A673 (cell line): Measurements from ENCODE around the gene LTO1. TPM values are rescaled to one million over a fixed set of nuclear protein-coding genes. Genes with fewer than 3 reads are reported as not detected.

Source experiments
- BruUV-seq: library from RNA; stranded (reverse); fragments of 400-500 nt; replicated peaks from 2 replicates; lab custom pipeline; 2021; lab: Mats Ljungman, UMichigan
- CTCF ChIA-PET: fragments of 300-600 bp; sonication (Branson Sonifier 250); formaldehyde crosslinking; loops from one replicate; lab custom pipeline; 2022; ENCODE audit warnings: antibody characterized with exemption; lab: Charles Lee
- POLR2A ChIA-PET: fragments of 300-600 bp; sonication (Branson Sonifier 250); formaldehyde crosslinking; loops from one replicate; lab custom pipeline; 2022; ENCODE audit warnings: antibody characterized with exemption; ENCODE audit not compliant: low non-redundant PET; lab: Charles Lee
- DNase-seq: peaks from one replicate; pipeline ENCODE4 v3.0.0-alpha.2; 2015; ENCODE audit warnings: low spot score
- H3K27ac ChIP-seq: fragments of 200-600 bp; sonication (generic); 2 replicates; pipeline ENCODE4 v1.5.1; 2016; ENCODE audit warnings: mixed run types, low read depth, mild to moderate bottlenecking, mixed read lengths, antibody characterized with exemption, low read length; ENCODE audit not compliant: poor library complexity, severe bottlenecking
- H3K27me3 ChIP-seq: fragments of 200-600 bp; sonication (generic); replicated peaks from 2 replicates; pipeline ENCODE4 v1.6.1; 2017; ENCODE audit warnings: mixed run types, low read depth, mild to moderate bottlenecking, mixed read lengths, antibody characterized with exemption, low read length; ENCODE audit not compliant: insufficient read depth, poor library complexity
- H3K36me3 ChIP-seq: fragments of 200-600 bp; sonication (generic); 2 replicates; pipeline ENCODE4 v1.6.1; 2016; ENCODE audit warnings: mixed run types, mild to moderate bottlenecking, mixed read lengths, antibody characterized with exemption, low read length; ENCODE audit not compliant: insufficient read depth, poor library complexity, severe bottlenecking
- H3K4me1 ChIP-seq: fragments of 200-600 bp; sonication (generic); 2 replicates; pipeline ENCODE4 v1.6.1; 2017; ENCODE audit warnings: mixed run types, mild to moderate bottlenecking, mixed read lengths, antibody characterized with exemption, low read length; ENCODE audit not compliant: insufficient read depth, poor library complexity, severe bottlenecking
- H3K4me3 ChIP-seq: fragments of 200-600 bp; sonication (generic); 2 replicates; pipeline ENCODE4 v1.5.1; 2016; ENCODE audit warnings: low read depth, mixed run types, mild to moderate bottlenecking, mixed read lengths, low read length; ENCODE audit not compliant: poor library complexity, severe bottlenecking
- H3K9me3 ChIP-seq: fragments of 200-600 bp; sonication (generic); 2 replicates; pipeline ENCODE4 v1.6.1; 2016; ENCODE audit warnings: mixed run types, low read depth, mild to moderate bottlenecking, mixed read lengths, antibody characterized with exemption, low read length; ENCODE audit not compliant: poor library complexity, severe bottlenecking
- CTCF ChIP-seq: fragments of 300-800, 200-600 bp; sonication (generic); conservative IDR thresholded peaks from 2 replicates; pipeline ENCODE4 v1.5.1; 2017; ENCODE audit warnings: low read depth, mild to moderate bottlenecking, antibody characterized with exemption, low read length, moderate library complexity, mixed read lengths
- EZH2 ChIP-seq: fragments of 200-600 bp; sonication (generic); IDR thresholded peaks from 2 replicates; pipeline ENCODE4 v1.6.1; 2017; ENCODE audit warnings: borderline replicate concordance, low read depth, mild to moderate bottlenecking, mixed read lengths, antibody characterized with exemption, low read length; ENCODE audit not compliant: poor library complexity, severe bottlenecking
- intact Hi-C: fragments of 100-400 bp; cut with micrococcal nuclease; formaldehyde crosslinking; loops from one replicate; pipeline ENCODE4 v1.10.0; 2022; ENCODE audit not compliant: unreplicated experiment
- total RNA-seq: library from RNA; stranded (reverse); gene quantifications from 2 replicates; pipeline ENCODE4 v1.2.3, GENCODE V29; 2021

The LTO1 gene
- total RNA-seq, 1 experiment from 2014 or later: 56.0 TPM

DNA sequence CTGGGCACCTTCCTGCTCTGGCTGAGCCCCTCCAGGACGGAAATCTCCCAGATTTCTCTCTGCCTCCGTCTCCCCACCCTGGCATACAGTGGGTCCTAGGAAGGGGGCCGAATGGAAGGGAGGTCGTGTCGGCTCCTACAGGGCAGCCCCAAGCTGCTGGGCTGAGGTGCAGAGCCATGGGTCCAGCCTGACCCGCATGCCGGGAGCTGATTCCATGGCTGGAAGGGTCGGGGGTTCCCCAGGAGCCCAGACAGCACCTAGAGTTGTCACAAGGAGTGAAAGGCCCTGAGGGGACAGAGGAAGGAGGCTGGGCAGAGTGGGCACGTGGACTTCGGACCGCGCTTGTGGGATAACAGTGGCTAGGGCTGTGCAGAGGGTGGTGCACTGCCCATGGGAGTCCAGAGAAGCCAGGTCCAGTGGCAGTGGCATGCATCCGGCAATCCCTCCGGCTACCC lies 17.7 kb downstream of the LTO1 start:
- no TSS peak for BruUV-seq
- Histone ChIP-seq H3K27me3 (no peaks in the 10 kb centered on the region), H3K27ac (peak overlapping the region; percentile 49), H3K4me1 (peaks cover 33% of the 10 kb centered on the region), H3K9me3 (no peaks in the 10 kb centered on the region), H3K4me3 (no peak overlapping the region), H3K36me3 (peaks cover 23% of the 10 kb centered on the region)
- ChIA-PET CTCF (interaction anchor here (1.0 kb wide), 1 partner anchor 13 kb away, joined by 4 read pairs; no protein-coding TSS in a partner anchor), POLR2A (interaction anchor here (0.6 kb wide), 1 partner anchor 58 kb away, joined by 3 read pairs; no protein-coding TSS in a partner anchor)
- no peak for TF ChIP-seq CTCF
- no peak for TF ChIP-seq EZH2
- intact Hi-C loops: no loop called here
- no peak for DNase-seq

- TF ChIP-seq CTCF: no peak
- no peak for TF ChIP-seq EZH2
- CTCF ChIA-PET: interaction anchor here (0.9 to 1.3 kb wide), 4 partner anchors 13 to 555 kb away, joined by 3 to 4 read pairs (median 4); no protein-coding TSS in a partner anchor
- Histone ChIP-seq H3K4me3 (no peak overlapping the region), H3K36me3 (peaks cover 30% of the 10 kb centered on the region), H3K27me3 (no peaks in the 10 kb centered on the region), H3K4me1 (peaks cover 40% of the 10 kb centered on the region), H3K27ac (peak overlapping the region; percentile 99), H3K9me3 (no peaks in the 10 kb centered on the region)
- BruUV-seq: no TSS peak
- DNase-seq: peak; percentile 71
- POLR2A ChIA-PET: interaction anchor here (0.6 kb wide), 1 partner anchor 58 kb away, joined by 3 read pairs; no protein-coding TSS in a partner anchor
- intact Hi-C loops: no loop called here
Measured at GRCh38 chr11:69656536-69657455, 18.4 kb downstream of the LTO1 start.

GRCh38 chr11:69655479-69656428 lies 19.4 kb downstream of the LTO1 start:
- TF ChIP-seq EZH2: no peak
- no peak for TF ChIP-seq CTCF
- peaks cover 50% of the 10 kb centered on the region for H3K4me1 ChIP-seq
- POLR2A ChIA-PET: interaction anchor here (1.2 kb wide), 1 partner anchor 13 kb away, joined by 4 read pairs; no protein-coding TSS in a partner anchor
- DNase-seq: peak; percentile 76
- BruUV-seq: no TSS peak
- intact Hi-C loops: no loop called here
- H3K27ac ChIP-seq: peak overlapping the region; percentile 99
- no peaks in the 10 kb centered on the region for H3K27me3 ChIP-seq
- CTCF ChIA-PET: interaction anchor here (0.6 to 1.3 kb wide), 4 partner anchors 14 to 554 kb away, joined by 3 to 4 read pairs (median 4); no protein-coding TSS in a partner anchor
- H3K36me3 ChIP-seq: peaks cover 41% of the 10 kb centered on the region
- H3K9me3 ChIP-seq: no peaks in the 10 kb centered on the region
- H3K4me3 ChIP-seq: no peak overlapping the region
